Stimulated activated CD8-positive, alpha-beta memory T cell treated with anti-CD3 and anti-CD28 coated beads, Interleukin-2, amount 100 ng/mL, for 48 hours (primary cell): Measurements from ENCODE around the gene ADNP.
"Not testable (repeated sequence)": the region's sequence is repeated elsewhere in the genome, so short reads cannot be mapped to it uniquely, and the experiment has no call there.

Experiments used
- DNase-seq, 2 donors: peaks; one replicate each; pipeline ENCODE4 v3.0.0-alpha.2; 2020; ENCODE audit warnings: low read depth in 2 of 2

The ADNP gene

DNA sequence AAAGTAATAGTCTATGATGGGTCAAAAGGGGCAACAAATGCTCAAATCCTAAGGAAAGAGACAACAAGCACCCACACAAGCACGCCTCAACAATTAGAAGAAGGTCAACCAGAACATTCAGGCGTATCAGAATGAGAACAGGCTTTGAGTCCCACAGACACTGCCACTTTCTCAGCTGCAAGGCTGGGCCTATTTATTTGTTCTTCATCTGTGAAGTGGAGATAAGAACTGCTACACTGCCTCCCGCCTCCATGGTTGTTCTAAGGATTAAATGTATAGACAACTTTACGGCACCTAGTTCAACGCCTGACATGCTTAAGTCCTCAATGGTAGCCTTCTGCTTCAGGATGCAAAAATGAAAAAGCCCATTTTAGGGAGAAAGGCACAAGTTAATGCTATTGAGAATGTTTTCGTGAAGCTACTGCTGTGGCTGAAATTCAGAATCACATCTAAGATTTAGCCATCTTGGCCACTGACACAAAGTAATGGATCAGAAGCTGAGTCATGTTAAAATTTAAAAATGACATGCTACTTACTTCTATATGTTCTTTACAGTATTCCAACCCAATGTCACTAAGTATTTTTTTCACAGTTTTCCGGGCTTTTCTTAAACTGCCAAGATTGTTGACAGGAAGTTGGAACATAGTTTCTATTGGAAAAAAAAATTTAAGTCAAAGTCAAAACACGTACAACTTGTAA, 27.7 kb downstream of the ADNP start:
- DNase-seq, result no peak

DNA sequence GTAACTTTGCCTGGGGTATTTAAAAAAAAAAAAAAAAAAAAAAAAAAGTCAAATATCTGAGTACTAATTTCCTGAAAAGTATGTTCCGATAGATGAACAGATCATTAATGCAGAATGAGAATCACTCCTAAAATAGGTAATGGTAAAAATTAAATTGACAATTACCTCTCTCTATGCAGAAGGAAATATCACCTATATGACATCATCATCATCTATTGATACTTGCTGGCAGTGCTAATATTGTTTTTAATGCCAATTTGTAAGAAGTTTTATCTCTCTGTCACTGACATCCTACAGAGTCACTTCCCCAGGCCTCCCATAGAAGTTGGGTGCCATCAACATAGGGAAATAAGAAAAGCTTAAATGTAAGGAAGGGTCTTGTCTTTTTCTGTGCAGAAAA, 29.9 kb downstream of the ADNP start:
- no peak for DNase-seq

DNA sequence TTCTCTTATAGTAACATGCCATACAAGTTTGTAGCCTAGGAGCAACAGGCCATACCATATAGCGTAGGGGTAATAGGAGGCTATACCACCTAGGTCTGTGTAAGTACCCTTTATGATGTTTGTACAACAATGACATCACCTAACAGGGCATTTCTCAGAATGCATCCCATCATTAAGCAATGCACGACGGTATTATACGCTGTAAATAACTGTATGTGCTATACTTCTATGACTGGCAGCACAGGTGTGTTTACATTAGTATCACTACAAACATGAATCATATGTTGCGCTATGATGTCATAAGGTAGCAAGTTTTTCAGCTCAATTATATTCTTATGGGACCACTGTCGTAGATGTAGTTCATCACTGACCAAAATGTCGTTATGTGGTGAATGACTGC, 31.0 kb downstream of the ADNP start:
- DNase-seq, result no peak

DNA sequence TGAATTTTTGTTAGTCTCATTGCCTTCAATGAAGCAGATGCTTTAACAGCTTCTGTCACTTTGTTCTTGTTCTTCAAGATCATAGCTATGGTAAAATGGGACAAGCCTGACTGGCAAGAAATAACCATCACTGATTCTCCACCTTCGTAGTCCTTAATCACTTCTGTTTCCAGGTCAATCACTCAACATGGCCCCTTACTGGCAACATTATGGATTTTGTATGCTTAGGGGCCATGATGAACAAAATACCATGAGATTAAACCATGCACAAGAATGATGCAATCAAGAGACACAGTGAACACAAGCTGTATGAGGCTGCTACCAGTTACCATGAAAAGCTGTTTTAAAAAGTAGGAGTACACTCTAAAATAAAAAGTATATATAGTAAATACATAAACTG, 32.8 kb downstream of the ADNP start:
- no peak for DNase-seq

DNA sequence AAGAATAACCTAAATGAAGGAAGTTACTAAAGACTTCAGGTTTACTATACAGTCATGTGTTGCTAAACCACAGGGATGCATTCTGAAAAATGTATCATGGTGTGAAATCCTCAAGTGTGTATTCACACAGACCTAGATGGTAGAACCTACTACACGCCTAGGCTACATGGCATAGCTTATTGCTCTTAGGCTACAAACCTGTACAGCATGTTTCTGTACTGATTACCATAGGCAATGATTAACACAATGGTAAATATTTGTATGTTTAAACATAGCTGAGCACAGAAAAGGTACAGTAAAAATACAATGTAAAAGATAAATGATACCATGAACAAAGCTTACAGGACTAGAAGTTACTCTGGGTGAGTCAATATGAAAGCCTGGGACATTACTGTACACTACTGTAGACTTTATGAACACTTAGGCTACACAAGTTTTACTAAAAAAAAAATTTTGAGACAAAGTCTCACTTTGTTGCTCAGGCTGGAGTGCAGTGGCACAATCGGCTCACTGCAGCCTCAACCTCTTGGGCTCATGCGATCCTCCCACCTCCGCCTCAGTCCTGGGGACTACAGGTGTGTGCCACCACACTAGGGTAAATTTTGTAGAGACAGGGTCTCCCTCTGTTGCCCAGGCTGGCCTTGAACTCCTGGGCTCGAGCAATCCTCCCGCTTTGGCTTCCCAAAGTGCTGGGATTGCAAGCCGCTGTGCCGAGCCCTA, 36.0 kb downstream of the ADNP start:
- DNase-seq, result no peak

DNA sequence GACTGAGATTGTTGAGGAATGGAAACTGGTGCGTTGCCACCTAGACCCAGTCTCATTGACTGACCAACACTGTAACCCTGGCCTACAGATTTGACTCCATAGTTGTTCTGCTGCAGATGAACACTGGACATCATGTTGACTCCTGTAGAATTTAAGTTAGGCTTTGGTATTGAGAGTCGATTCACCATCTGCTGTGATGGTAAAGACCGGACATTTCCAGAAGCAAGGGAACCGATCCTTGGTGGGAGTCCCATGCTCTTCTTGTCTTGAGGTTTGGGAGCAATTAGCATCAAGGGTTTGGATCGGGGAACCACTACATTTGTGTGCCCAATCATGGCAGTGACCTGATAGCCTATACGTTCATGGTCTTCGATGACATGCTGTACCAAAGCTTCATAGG, 37.6 kb downstream of the ADNP start:
- DNase-seq, result no peak

DNA sequence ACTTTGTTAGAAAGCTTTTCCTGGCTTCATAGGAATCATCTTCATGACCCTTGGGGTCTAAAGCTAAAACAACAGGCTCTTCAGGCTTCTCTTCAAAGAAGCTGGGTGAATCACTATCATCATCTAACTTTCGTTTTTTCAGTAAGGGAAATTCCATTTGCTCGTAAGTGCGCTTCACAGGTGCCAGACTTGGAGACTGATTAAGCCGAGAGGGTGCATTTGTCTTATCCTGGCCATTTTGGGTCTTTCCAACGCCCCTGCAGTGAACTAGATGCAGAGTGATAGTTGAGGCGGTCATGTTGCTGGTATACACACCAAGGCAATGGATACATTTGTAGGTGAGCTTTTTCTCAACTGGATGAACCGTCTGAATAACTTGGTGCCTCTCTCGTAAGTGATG, 38.8 kb downstream of the ADNP start:
- DNase-seq, result no peak

DNA sequence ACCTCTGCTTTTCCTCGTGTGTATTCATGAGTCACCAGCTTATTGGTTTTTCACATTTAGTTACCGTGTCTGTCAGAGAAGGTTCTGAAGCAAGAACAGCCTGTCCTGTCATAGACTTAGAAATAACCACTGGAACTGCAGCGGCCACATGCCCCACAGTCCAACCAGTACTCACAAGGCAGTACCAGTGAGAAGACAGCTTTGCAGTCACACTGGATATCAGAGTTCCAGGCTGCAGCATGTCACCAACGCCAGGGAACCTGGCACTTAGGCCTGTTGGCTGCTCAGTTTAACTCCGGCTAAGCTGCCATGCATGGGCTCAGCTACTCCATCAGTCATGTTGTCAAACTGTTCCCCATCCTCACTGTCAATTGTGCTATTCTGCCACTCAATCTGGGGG, 40.1 kb downstream of the ADNP start:
- no peak for DNase-seq

DNA sequence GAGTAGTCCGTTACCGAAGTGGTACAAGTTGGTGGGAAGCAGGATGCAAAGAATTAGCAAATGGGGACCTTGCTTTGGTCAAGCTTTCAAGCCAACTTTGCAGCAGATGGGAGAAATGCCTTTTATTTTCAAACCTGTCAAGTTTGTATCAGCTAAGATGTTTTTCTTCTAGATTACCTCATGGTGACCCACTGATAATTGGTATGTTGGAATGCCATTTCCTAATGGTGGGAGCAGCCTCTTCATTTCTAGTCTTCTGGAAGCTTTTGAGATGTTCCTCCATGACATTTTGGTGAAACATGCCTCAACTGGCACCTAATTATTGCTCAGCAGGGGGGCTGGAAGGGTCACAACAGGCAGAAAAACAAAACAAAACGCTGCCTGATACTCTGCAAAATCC, 43.7 kb downstream of the ADNP start:
- DNase-seq, result no peak

DNA sequence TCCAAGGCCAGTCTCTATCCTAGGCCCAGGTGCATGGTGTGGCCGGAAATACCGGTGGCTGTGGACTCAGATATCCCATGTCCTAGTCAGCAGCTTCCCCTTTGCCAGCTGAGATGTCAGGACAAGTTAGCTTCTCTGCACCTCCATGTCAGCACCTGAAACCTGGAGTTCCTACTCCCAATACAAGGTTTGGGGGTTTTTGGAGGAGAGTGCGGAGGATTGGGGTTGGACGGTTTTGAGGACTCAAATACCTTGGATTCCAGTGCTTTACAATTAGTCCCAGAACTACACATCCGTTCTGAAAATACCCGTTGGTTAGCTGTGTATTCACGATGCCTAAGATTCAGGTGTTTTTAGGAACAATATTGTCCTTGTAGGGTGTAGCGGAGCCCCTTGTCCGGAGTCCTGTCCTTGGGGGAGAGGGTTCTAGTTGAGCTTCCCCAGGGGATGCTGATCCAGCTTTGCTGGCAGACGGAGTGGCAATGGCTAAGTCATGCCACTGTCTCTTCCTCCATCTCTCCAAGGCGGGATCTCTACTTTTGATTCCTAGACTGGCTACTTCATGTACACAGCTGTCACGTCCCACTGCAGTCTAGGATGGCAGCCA, 45.0 kb downstream of the ADNP start:
- DNase-seq, result no peak

DNA sequence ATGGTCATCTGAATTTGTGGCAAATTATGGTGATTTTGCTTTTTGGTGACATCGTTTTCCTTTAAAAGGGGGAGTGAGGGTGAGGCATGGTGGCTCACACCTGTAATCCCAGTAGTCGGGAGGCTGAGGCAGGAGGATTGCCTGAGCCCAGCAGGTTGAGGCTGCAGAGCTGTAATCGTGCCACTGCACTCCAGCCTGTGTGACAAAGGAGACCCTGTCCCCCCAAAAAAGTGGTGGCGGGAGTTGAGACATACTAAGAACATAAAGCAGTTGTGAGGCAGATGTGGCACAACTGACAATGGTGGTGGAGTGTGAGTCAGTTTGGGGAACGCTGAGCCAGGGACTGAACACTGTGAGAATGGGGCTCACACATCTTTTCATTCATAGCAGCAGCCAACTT, 45.5 kb downstream of the ADNP start:
- DNase-seq, result no peak

DNA sequence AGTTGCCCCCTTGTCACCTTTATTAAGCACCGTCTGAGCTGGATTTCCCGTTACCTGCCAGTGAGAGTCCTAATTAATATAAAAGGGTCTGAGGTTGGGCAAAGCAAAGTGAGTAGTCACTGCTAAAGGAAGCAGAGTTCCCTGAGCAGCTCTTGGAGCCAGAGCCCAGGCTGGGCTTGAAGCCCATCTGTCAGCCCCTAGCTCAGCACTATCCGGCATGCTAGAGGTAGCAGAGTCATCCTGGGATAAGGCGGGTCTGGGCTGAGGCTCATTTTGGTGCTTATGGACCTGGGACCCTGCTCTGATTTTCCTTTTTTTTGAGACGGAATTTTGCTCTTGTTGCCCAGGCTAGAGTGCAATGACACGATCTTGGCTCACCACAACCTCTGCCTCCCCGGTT, 46.2 kb downstream of the ADNP start:
- DNase-seq, result no peak

DNA sequence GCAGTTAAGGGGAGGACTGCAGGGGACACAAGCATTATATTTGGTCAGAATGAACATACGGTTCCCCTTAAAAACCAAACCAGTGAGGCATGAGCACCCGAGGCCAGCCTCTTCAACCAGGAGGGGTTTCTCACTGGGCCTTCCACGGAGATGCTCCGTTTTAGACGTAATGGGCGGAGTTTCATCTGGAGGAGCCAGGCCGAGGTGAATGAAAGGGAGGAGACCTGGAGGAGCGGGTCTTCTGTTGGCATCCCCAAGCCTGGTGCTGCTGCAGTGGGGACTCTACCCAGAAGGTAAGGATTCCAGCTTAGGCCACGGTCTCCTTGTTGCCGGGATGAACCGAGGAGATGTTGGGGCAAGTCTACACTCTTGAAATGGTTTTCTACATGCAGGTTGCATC, 47.4 kb downstream of the ADNP start:
- DNase-seq, result no peak

DNA sequence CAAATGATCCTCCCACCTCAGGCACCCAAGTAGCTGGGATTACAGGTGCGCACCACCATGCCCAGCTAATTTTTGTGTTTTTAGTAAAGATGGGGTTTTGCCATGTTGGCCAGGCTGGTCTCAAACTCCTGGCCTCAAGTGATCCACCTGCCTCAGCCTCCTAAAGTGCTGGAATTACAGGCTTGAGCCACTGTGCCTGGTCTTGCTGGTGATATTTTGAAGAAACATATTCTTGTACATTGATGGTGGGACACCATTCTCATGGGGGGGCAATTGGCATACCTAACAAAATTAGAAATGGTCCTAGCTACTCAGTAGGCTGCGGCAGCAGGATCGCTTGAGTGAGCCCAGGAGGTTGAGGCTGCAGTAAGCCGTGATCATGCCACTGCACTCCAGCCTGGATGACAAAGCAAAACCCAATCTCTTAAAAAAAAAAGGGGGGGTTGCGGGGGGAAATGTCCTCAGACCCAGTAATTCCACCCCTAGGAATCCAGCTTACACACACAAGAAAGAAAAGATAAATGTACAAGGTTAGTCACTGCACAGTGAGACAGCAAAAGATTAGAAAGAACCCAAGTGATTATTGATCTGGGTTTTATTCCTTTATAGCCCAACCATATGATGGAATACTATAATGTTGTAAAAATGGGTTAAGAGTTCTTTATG, 49.3 kb downstream of the ADNP start:
- not testable (repeated sequence) for DNase-seq

DNA sequence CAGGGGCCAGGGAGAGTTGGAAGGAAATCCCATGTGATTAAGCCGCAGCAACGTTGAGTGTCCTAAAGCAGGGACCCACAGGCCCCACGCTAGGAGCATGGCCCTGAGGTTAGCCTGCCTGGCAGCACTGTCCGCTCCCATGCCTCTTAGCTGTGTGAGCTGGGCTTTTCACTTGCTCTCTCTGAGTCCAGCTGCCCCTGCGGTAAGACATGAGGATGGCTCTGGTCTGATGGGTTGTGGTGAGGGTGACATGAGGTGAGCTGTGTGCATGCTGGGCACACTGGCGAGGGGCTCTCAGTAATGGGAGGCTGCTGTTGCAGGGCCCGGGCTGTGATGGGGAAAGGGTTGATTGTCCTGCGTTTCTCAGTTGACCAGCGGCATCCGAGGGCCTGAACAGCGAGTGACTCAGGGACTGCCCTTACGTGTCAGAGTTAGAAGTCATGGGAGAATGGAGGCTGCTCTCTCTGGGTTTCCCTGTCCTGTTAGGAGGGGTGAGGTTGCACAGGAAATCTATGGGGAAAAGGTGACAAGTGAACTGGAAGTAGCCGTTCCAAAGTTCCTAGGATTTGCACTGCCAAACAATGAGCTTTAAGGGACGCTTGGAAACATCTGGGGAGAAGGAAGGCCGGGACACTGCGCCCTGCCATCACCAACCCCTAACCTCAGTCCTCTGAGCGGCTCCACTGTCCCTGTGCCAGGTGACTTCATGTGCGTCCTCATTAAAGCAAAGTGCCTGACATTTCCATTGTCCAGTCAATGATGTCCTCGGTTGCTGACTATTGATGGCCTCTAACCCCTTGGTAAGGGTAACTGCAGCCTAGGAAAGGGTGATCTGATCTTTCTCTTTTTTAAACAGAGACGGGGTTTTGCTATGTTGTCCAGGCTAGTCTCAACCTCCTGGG, 51.3 kb downstream of the ADNP start:
- no peak for DNase-seq

DNA sequence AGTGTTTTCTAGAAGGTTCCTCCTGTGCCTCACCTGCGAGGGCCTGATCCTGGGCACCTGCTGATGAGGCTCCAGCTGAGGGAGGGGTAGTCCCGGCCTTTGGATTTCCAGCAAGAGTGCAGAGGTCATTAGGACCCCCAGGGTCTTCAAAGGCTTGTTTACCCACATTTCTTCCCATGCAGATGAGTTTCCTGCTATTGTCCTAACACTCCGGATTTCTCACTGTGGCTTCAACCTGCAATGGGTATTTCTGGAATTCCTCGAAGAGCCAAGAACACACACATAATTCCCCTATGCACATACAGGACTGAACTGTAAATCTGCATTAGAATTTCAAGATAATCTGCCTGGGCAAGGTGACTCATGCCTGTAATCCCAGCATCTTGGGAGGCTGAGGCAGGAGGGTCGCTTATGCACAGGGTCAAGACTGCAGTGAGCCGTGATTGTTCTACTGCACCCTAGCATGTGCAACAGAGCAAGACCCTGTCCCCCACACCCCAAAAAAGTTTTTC, 53.9 kb downstream of the ADNP start:
- no peak for DNase-seq

DNA sequence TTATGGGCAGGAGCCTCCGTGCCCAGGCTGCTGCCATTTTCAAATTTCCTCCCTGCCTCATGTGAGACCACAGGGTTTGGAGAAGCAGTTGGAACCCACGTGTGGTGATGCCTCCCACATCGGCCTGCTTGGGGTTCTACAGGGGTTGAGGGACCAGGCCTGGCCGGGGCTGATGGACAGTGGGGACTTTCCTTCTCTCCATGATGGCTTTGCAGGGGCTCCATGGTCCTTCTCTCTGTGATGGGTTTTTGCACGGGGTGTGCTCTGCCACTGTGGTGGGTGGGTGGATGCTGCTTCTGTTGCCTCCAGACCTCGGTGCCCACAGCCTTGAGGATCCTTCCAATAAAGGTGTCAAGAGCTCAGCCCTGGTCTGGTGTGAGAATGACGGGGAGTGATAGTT, 54.4 kb downstream of the ADNP start:
- no peak for DNase-seq

DNA sequence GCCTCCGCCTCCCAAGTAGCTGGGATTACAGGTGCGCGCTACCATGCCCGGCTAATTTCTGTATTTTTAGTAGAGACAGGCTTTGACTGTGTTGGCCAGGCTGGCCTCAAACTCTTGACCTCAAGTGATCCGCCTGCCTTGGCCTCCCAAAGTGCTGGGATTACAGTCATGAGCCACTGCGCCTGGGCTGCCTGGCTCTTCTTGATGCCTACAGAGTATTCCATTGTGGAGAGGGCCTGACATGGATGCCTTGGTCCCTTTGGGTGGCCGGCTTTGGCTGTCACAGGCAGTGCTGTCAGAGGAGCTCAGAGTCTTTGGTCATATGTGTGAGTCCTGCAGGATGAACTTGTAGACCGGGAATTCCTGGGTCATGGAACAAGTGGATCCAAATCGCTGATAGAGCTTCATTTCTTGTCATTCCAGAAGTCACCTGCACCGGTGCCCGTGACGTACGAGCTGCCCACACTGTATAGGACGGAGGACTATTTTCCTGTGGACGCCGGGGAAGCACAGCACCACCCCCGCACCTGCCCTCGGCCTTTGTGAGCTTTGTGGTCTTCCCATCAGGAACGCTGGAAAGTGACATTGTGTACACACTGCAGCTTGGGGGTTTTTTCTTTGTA, 55.1 kb downstream of the ADNP start:
- DNase-seq, result no peak

DNA sequence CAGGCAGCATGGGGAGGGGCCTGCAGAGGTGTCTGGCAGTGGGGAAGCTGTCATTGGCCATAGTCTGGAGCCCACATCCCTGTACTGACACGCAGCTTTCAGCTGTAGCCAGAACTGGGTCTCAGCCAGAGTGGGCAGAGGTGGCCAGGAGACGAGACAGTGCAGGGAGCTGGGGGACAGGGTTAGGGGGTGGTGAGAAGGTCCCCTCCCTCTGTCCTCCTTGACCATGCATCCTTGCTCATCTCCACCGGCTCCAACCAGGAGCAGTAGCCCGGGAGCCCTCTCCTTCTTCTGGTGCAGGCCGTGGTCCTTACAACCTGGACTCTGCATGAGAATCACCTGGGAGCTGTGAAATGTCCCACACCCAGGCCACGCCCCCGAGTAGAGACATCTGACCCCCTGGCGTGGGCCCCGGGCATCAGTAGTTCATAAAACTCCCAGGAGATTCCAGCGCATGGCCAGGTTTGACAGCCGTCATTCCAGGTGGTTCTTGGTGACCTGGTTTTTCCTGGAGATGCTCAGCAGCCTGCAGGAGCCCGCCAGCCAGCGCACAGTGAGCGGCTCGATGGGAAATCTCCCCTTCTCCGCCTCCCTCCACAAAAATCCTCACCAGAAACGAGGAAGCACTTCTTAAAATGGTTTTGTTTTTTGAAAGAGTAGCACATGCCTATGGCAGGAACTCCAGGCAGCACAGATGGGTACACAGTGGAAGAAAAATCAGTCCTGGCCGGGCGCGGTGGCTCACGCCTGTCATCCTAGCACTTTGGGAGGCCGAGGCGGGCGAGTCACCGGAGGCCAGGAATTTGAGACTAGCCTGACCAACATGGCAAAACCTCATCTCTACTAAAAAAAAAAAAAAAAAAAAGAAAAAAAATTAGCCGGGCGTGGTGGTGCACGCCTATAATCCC, 56.2 kb downstream of the ADNP start:
- no peak for DNase-seq
